K562 (cell line): ENCODE measurements around the gene CEP72. TPM values are rescaled to one million over a fixed set of nuclear protein-coding genes. Genes with fewer than 3 reads are reported as not detected.
A peak's percentile ranks its signal among the peaks of the same experiment; 100 is the strongest.

Experiments
- ARHGAP35 ChIP-seq: fragments of 450-650 bp; IDR thresholded peaks from 2 replicates; pipeline ENCODE4 v1.6.1; 2018; ENCODE audit not compliant: partially characterized antibody
- ARID1B ChIP-seq: fragments of 450-650 bp; IDR thresholded peaks from 2 replicates; pipeline ENCODE4 v1.6.1; 2016; ENCODE audit warnings: antibody characterized with exemption, mild to moderate bottlenecking, inconsistent platforms
- CEBPB ChIP-seq: fragments of 450-650 bp; IDR thresholded peaks from 2 replicates; pipeline ENCODE4 v1.6.1; 2016; ENCODE audit warnings: missing genetic modification characterization, missing compliant biosample characterization
- GTF2E2 ChIP-seq: fragments of 200-800 bp; sonication (Bioruptor generic); IDR thresholded peaks from 2 replicates; pipeline ENCODE4 v1.6.1; 2016; ENCODE audit warnings: missing genetic modification characterization, missing compliant biosample characterization
- MED1 ChIP-seq: sonication (generic); formaldehyde crosslinking; IDR thresholded peaks from 2 replicates; pipeline ENCODE4 v1.8.1; 2023; ENCODE audit warnings: missing genetic modification reagents, borderline replicate concordance
- RAD21 ChIP-seq, 2 experiments: fragments of 250-450 bp in 1 of 2; fragments of 450-650 bp in 1 of 2; sonication (Bioruptor Pico) in 1 of 2; formaldehyde crosslinking in 1 of 2; IDR thresholded peaks in 1 of 2; conservative IDR thresholded peaks in 1 of 2; 2 replicates each; pipeline versions ENCODE4 v1.4.0 to v1.8.0; 2020 to 2022; ENCODE audit warnings: mild to moderate bottlenecking in 2 of 2, moderate library complexity in 1 of 2
- SIN3B ChIP-seq: fragments of 450-650 bp; IDR thresholded peaks from 2 replicates; pipeline ENCODE4 v1.6.1; 2017; ENCODE audit warnings: low read depth, mild to moderate bottlenecking, moderate library complexity
- TAL1 ChIP-seq: fragments of 450-650 bp; IDR thresholded peaks from 2 replicates; pipeline ENCODE4 v1.6.1; 2016; ENCODE audit warnings: mild to moderate bottlenecking
- TCF7L2 ChIP-seq: fragments of 150-350 bp; IDR thresholded peaks from 2 replicates; pipeline ENCODE4 v1.6.1; 2016; ENCODE audit warnings: low read depth, mild to moderate bottlenecking, low read length, moderate library complexity
- ZNF589 ChIP-seq: fragments of 200-800 bp; sonication (Bioruptor generic); IDR thresholded peaks from 2 replicates; pipeline ENCODE4 v1.6.1; 2016; ENCODE audit warnings: low read depth, missing genetic modification characterization, missing compliant biosample characterization
- polyA plus RNA-seq, 8 experiments: library from polyadenylated mRNA; depleted of rRNA in 4 of 8; stranded (reverse) in 5 of 8; unstranded in 3 of 8; fragments of >200 nt; fragmentation: Nextera tagmentation in 2 of 8; fragmentation: Illumina TruSeq in 1 of 8; extraction: Ambion mirVana in 2 of 8; extraction: Trizol in 1 of 8; gene quantifications; 2 replicates each; pipeline versions ENCODE4 v1.2.1 to v1.2.3, GENCODE V29; 2011 to 2014; ENCODE audit warnings: inconsistent platforms in 1 of 8, missing spikeins in 1 of 8
- total RNA-seq, 7 experiments: library from RNA; depleted of rRNA in 6 of 7; stranded (reverse); fragments of >200 nt in 6 of 7; fragmentation: Illumina TruSeq in 2 of 7; extraction: Trizol in 2 of 7; gene quantifications; 2 replicates each; pipeline versions ENCODE4 v1.2.1 to v1.2.3, GENCODE V29; 2011 to 2021; ENCODE audit warnings: low replicate concordance in 1 of 7
- TF ChIP-seq, protein P1 (sequence below): fragments of 450-650 bp; formaldehyde crosslinking; IDR thresholded peaks from 2 replicates; pipeline ENCODE4 v1.4.0; 2020; ENCODE audit warnings: mild to moderate bottlenecking, moderate library complexity
- TF ChIP-seq, protein P2 (sequence below): fragments of 450-650 bp; IDR thresholded peaks from 2 replicates; pipeline ENCODE4 v1.6.1; 2017; ENCODE audit warnings: mild to moderate bottlenecking, moderate library complexity
- TF ChIP-seq, protein P3 (sequence below), 2 experiments: fragments of 450-650 bp in 1 of 2; sonication (generic) in 1 of 2; formaldehyde crosslinking in 1 of 2; IDR thresholded peaks in 1 of 2; conservative IDR thresholded peaks in 1 of 2; 2 replicates each; pipeline versions ENCODE4 v1.6.1 to v1.8.1; 2016 to 2023; ENCODE audit warnings: mild to moderate bottlenecking in 2 of 2, moderate library complexity in 2 of 2, inconsistent platforms in 1 of 2, missing genetic modification reagents in 1 of 2
- TF ChIP-seq, protein P4 (sequence below): fragments of 450-650 bp; IDR thresholded peaks from 2 replicates; pipeline ENCODE4 v1.6.1; 2017; ENCODE audit warnings: antibody characterized with exemption
- TF ChIP-seq, protein P5 (sequence below): fragments of 250-450 bp; sonication (Bioruptor Pico); IDR thresholded peaks from 2 replicates; pipeline ENCODE4 v1.4.0; 2020; ENCODE audit warnings: mild to moderate bottlenecking, moderate library complexity
- TF ChIP-seq, protein P6 (sequence below): fragments of 450-650 bp; formaldehyde crosslinking; IDR thresholded peaks from 2 replicates; pipeline ENCODE4 v1.4.0; 2020; ENCODE audit warnings: mild to moderate bottlenecking

The CEP72 gene
- total and polyA plus RNA-seq, 9 of the 15 experiments (the other 6 are each of a cell fraction or from before 2014, with no cell fraction given), result 0.89 to 38.1 (median 14.2) TPM

DNA sequence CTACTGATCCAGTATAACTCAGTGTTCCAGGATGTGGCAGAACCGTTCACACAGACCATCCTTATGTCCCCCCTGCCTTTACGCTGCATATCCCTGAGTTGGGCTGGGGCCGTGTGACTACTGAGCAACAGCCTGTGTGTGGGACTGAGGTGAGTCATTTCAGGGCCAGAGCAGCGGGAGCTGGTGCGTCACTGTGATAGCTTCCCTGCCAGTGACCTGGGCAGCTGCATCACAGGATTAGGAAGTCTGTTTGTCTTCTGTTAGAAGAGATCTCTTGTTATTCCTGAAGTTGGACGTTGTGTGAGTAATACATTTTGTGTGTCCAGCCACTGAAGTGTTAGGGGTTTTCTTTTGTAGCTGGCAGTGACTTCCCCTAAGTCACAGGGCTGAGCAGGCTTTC, 45.4 kb downstream of the CEP72 start (continued):
- TF ChIP-seq CEBPB (no peak), TCF7L2 (no peak), ARID1B (peak; percentile 97), SIN3B (no peak), ARHGAP35 (no peak), GTF2E2 (tag) (no peak), RAD21 (CRISPR knock-in tag; conservative IDR thresholded peaks at IDR 0.05 in 1 of 2, IDR thresholded peaks at IDR 0.05 in 1 of 2) (no peak), ZNF589 (no peak), TAL1 (peak; percentile 91), MED1 (CRISPR knock-in tag) (no peak)
- TF ChIP-seq, protein P1, sequence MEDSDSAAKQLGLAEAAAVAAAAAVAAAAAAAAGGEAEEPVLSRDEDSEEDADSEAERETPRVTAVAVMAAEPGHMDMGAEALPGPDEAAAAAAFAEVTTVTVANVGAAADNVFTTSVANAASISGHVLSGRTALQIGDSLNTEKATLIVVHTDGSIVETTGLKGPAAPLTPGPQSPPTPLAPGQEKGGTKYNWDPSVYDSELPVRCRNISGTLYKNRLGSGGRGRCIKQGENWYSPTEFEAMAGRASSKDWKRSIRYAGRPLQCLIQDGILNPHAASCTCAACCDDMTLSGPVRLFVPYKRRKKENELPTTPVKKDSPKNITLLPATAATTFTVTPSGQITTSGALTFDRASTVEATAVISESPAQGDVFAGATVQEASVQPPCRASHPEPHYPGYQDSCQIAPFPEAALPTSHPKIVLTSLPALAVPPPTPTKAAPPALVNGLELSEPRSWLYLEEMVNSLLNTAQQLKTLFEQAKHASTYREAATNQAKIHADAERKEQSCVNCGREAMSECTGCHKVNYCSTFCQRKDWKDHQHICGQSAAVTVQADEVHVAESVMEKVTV (CRISPR knock-in tag), result no peak
- TF ChIP-seq, protein P2, sequence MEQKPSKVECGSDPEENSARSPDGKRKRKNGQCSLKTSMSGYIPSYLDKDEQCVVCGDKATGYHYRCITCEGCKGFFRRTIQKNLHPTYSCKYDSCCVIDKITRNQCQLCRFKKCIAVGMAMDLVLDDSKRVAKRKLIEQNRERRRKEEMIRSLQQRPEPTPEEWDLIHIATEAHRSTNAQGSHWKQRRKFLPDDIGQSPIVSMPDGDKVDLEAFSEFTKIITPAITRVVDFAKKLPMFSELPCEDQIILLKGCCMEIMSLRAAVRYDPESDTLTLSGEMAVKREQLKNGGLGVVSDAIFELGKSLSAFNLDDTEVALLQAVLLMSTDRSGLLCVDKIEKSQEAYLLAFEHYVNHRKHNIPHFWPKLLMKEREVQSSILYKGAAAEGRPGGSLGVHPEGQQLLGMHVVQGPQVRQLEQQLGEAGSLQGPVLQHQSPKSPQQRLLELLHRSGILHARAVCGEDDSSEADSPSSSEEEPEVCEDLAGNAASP, result no peak
- TF ChIP-seq, protein P3, sequence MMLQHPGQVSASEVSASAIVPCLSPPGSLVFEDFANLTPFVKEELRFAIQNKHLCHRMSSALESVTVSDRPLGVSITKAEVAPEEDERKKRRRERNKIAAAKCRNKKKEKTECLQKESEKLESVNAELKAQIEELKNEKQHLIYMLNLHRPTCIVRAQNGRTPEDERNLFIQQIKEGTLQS (IDR thresholded peaks at IDR 0.05), result peak; percentile 93
- TF ChIP-seq, protein P3 (CRISPR knock-in tag; conservative IDR thresholded peaks at IDR 0.05), result peak; percentile 91
- TF ChIP-seq, protein P4, sequence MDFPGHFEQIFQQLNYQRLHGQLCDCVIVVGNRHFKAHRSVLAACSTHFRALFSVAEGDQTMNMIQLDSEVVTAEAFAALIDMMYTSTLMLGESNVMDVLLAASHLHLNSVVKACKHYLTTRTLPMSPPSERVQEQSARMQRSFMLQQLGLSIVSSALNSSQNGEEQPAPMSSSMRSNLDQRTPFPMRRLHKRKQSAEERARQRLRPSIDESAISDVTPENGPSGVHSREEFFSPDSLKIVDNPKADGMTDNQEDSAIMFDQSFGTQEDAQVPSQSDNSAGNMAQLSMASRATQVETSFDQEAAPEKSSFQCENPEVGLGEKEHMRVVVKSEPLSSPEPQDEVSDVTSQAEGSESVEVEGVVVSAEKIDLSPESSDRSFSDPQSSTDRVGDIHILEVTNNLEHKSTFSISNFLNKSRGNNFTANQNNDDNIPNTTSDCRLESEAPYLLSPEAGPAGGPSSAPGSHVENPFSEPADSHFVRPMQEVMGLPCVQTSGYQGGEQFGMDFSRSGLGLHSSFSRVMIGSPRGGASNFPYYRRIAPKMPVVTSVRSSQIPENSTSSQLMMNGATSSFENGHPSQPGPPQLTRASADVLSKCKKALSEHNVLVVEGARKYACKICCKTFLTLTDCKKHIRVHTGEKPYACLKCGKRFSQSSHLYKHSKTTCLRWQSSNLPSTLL, result no peak
- TF ChIP-seq, protein P5, sequence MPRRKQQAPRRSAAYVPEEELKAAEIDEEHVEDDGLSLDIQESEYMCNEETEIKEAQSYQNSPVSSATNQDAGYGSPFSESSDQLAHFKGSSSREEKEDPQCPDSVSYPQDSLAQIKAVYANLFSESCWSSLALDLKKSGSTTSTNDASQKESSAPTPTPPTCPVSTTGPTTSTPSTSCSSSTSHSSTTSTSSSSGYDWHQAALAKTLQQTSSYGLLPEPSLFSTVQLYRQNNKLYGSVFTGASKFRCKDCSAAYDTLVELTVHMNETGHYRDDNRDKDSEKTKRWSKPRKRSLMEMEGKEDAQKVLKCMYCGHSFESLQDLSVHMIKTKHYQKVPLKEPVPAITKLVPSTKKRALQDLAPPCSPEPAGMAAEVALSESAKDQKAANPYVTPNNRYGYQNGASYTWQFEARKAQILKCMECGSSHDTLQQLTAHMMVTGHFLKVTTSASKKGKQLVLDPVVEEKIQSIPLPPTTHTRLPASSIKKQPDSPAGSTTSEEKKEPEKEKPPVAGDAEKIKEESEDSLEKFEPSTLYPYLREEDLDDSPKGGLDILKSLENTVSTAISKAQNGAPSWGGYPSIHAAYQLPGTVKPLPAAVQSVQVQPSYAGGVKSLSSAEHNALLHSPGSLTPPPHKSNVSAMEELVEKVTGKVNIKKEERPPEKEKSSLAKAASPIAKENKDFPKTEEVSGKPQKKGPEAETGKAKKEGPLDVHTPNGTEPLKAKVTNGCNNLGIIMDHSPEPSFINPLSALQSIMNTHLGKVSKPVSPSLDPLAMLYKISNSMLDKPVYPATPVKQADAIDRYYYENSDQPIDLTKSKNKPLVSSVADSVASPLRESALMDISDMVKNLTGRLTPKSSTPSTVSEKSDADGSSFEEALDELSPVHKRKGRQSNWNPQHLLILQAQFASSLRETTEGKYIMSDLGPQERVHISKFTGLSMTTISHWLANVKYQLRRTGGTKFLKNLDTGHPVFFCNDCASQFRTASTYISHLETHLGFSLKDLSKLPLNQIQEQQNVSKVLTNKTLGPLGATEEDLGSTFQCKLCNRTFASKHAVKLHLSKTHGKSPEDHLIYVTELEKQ (CRISPR knock-in tag), result no peak
- TF ChIP-seq, protein P6, sequence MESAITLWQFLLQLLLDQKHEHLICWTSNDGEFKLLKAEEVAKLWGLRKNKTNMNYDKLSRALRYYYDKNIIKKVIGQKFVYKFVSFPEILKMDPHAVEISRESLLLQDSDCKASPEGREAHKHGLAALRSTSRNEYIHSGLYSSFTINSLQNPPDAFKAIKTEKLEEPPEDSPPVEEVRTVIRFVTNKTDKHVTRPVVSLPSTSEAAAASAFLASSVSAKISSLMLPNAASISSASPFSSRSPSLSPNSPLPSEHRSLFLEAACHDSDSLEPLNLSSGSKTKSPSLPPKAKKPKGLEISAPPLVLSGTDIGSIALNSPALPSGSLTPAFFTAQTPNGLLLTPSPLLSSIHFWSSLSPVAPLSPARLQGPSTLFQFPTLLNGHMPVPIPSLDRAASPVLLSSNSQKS (CRISPR knock-in tag), result no peak
